Esophagus muscularis mucosa (tissue), 4 donors: ENCODE results near the gene ATP2A1.

Source experiments
- CTCF ChIP-seq, 3 experiments: fragments of 200-600 bp in 2 of 3; fragments of 450-650 bp in 1 of 3; sonication (generic) in 2 of 3; IDR thresholded peaks; one replicate each; pipeline ENCODE4 v1.5.1; 2017 to 2019; ENCODE audit warnings: antibody characterized with exemption in 3 of 3, mild to moderate bottlenecking in 2 of 3, moderate library complexity in 1 of 3
- EP300 ChIP-seq: sonication (generic); formaldehyde crosslinking; IDR thresholded peaks from one replicate; pipeline ENCODE4 v1.6.1; 2017; ENCODE audit warnings: antibody characterized with exemption
- POLR2AphosphoS5 ChIP-seq, 2 donors: sonication (generic); formaldehyde crosslinking; IDR thresholded peaks; one replicate each; pipeline ENCODE4 v1.6.1; 2017; ENCODE audit warnings: antibody characterized with exemption in 2 of 2

- TF ChIP-seq CTCF (IDR thresholded peaks at IDR 0.05): no peak
- no peak for TF ChIP-seq EP300
- TF ChIP-seq POLR2AphosphoS5 (IDR thresholded peaks at IDR 0.05): no peak
Measured at GRCh38 chr16:28865722-28866453, 12.4 kb upstream of the ATP2A1 start.
